Measurements from ENCODE around the gene CUL5.

DNA sequence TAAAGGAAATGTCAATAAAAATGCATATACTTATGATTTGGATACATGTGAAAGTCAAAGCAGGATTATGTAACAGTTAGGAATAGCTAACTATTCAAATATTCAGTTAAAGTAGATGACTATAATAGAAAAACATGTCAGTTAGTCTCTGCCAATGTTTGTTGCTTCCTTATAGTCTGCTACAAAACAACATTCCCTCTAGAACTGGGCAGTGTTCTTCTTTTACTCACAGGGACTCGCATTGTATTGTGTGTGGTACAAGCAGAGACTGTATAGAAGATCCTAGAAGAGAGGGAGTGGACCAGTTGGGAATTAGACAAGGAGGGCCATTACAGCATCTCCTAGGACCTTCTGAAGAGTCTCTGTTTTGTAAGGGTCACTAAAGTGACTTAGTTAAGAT lies 123.3 kb downstream of the CUL5 start:
- TF ChIP-seq, protein P1, sequence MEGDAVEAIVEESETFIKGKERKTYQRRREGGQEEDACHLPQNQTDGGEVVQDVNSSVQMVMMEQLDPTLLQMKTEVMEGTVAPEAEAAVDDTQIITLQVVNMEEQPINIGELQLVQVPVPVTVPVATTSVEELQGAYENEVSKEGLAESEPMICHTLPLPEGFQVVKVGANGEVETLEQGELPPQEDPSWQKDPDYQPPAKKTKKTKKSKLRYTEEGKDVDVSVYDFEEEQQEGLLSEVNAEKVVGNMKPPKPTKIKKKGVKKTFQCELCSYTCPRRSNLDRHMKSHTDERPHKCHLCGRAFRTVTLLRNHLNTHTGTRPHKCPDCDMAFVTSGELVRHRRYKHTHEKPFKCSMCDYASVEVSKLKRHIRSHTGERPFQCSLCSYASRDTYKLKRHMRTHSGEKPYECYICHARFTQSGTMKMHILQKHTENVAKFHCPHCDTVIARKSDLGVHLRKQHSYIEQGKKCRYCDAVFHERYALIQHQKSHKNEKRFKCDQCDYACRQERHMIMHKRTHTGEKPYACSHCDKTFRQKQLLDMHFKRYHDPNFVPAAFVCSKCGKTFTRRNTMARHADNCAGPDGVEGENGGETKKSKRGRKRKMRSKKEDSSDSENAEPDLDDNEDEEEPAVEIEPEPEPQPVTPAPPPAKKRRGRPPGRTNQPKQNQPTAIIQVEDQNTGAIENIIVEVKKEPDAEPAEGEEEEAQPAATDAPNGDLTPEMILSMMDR (conservative IDR thresholded peaks at IDR 0.05), result no peak
- TF ChIP-seq ZFX (IDR thresholded peaks at IDR 0.05), result no peak
